ENCODE data around the gene CELF4.

DNA sequence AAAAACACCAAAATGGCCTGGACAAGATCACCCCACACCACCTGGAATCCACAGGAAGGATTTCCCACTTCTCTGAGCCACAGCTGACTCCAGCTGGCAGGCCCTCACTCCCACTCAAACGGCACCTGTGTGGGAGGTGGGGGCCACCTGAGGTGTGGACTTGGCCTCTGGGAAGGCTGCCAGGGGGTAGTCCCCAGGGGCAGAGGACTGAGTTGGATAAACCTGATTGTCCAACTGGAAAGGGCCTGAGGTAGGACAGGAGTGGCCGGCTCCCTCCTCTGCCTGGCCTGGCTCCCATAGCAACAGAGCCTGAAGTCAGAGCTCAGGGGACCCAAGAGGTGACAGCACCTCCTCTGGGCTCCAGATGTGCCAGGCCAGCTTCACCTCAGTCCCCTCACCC, 300.2 kb downstream of the CELF4 start:
- no peak for TF ChIP-seq CTCF (conservative IDR thresholded peaks at IDR 0.05)
- no peak for TF ChIP-seq ZFX (IDR thresholded peaks at IDR 0.05)

All from C4-2B (cell line).